Measurements from ENCODE around the gene SF3B5. TPM values are rescaled to one million over a fixed set of nuclear protein-coding genes. Genes with fewer than 3 reads are reported as not detected.
A peak's percentile ranks its signal among the peaks of the same experiment; 100 is the strongest.

SF3B5 gene
- total RNA-seq, 6 donors from 2014 or later: 47.1 to 157 (median 96.9) TPM

DNA sequence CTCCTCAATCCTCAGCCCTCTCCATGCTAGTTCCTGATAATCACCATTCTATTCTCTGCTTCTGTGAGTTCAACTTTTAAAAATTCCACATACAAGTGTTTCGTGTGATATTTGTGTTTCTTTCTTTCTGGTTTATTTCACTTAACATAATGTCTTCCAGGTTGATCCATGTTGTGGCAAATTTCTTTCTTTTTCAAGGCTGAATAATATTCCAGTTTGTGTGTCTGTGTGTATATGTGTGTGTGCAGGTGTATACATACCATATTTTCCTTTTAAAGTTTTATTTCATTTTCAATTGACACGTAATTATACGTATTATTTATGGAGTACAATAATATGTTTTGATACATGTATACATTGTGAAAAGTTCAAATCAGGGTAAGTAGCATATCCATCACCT, 19.8 kb upstream of the SF3B5 start:
- Histone ChIP-seq H3K27me3 (no peaks in the 10 kb centered on the region), H3K4me1 (peaks cover 0 to 1% (median 0%) of the 10 kb centered on the region in 4 donors), H3K27ac (no peak overlapping the region), H3K4me3 (no peak overlapping the region), H3K36me3 (no peaks in the 10 kb centered on the region), H3K9me3 (no peaks in the 10 kb centered on the region)
- WGBS, 2 donors: 96 to 97% methylated on average over 3 of the region's 3 CpGs
- ATAC-seq (ENCODE audit: low FRiP score in 2 of 2): no peak
- DNase-seq: no peak
- TF ChIP-seq POLR2A (IDR thresholded peaks at IDR 0.05) (no peak), POLR2AphosphoS5 (IDR thresholded peaks at IDR 0.05) (no peak), EP300 (IDR thresholded peaks at IDR 0.05) (no peak)
- TF ChIP-seq, protein P1, sequence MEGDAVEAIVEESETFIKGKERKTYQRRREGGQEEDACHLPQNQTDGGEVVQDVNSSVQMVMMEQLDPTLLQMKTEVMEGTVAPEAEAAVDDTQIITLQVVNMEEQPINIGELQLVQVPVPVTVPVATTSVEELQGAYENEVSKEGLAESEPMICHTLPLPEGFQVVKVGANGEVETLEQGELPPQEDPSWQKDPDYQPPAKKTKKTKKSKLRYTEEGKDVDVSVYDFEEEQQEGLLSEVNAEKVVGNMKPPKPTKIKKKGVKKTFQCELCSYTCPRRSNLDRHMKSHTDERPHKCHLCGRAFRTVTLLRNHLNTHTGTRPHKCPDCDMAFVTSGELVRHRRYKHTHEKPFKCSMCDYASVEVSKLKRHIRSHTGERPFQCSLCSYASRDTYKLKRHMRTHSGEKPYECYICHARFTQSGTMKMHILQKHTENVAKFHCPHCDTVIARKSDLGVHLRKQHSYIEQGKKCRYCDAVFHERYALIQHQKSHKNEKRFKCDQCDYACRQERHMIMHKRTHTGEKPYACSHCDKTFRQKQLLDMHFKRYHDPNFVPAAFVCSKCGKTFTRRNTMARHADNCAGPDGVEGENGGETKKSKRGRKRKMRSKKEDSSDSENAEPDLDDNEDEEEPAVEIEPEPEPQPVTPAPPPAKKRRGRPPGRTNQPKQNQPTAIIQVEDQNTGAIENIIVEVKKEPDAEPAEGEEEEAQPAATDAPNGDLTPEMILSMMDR (IDR thresholded peaks at IDR 0.05): no peak

DNA sequence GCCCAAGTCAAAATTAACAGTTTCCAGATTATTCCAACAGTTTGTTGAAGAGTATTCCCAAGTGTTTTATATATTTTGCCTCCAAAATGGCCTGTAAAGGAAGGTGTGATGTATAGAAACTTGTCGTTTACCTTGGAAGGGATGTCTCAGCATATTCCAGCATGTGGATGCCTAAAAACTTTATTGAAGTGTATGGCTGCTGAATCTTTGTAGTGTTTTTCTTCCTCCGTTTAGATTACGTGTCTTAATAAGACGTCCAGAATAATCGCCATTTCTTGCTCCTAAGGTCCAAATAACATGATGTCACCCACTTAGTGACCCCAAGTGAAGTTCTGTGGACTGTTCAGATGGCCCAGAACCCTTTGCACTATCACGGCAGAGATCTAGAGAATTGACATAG, 18.0 kb upstream of the SF3B5 start:
- H3K4me1 ChIP-seq: peaks cover 0 to 5% (median 0%) of the 10 kb centered on the region in 4 donors
- ATAC-seq (ENCODE audit: low FRiP score in 2 of 2) (no peak), DNase-seq (no peak)
- H3K9me3 ChIP-seq: no peaks in the 10 kb centered on the region
- H3K27me3 ChIP-seq: no peaks in the 10 kb centered on the region
- 95% methylated on average over 6 of the region's 6 CpGs for WGBS, 2 donors
- TF ChIP-seq POLR2A (IDR thresholded peaks at IDR 0.05): no peak
- TF ChIP-seq, protein P1 (IDR thresholded peaks at IDR 0.05): no peak
- TF ChIP-seq EP300 (IDR thresholded peaks at IDR 0.05): no peak
- TF ChIP-seq POLR2AphosphoS5 (IDR thresholded peaks at IDR 0.05): no peak
- H3K36me3 ChIP-seq: no peaks in the 10 kb centered on the region
- H3K27ac ChIP-seq: no peak overlapping the region
- H3K4me3 ChIP-seq: no peak overlapping the region

DNA sequence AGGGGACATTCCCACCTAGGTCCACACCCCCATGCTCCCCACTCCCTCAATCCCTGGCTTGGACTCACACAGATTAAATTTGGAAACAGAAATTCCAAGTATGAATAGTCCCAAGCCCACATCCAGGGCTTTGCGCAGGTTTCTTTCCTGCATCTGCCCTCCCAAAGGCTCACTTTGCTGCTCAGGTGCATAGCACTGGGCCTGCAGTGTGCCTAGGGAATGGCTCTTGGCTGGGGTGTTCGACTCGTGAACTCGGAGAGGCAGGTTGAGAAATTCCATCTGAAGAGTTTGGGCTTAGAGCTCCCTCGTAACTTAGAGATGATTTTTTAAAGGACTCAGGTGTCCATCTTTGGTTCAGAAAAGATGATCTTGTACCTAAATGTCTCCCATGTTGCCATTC, 14.8 kb upstream of the SF3B5 start:
- Histone ChIP-seq H3K27ac (peak overlapping the region; percentile 35 to 80 (median 54)), H3K36me3 (no peaks in the 10 kb centered on the region), H3K4me1 (peaks cover 0 to 14% (median 2%) of the 10 kb centered on the region in 4 donors), H3K9me3 (no peaks in the 10 kb centered on the region), H3K4me3 (no peak overlapping the region), H3K27me3 (no peaks in the 10 kb centered on the region)
- 71% methylated on average over 5 of the region's 5 CpGs for WGBS, 2 donors
- TF ChIP-seq, protein P1 (IDR thresholded peaks at IDR 0.05): no peak
- TF ChIP-seq POLR2AphosphoS5 (IDR thresholded peaks at IDR 0.05) (no peak), POLR2A (IDR thresholded peaks at IDR 0.05) (no peak), EP300 (IDR thresholded peaks at IDR 0.05) (no peak)
- DNase-seq (peak in 1 of 2 donors; percentile 46), ATAC-seq (ENCODE audit: low FRiP score in 2 of 2) (peak in 1 of 2 donors; percentile 21)

DNA sequence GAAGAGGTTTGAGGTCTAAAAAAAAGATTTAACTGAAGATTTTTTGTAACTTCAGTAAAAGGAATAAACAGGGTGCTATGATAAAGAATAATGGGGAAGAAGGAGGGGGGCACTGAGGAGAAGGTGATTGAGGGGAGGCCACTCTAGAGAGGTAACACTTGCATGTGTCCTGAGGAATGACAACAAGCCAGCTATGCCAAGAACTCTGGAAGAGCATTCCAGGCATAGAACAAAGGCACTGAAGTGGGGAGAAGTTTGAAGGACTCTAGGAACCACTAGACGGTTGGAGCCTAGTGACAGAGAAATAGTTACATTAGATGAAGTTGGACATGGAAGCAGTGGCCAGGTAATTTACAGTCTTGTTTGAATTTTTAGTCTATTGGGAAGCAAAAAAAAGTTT, 10.8 kb upstream of the SF3B5 start:
- Histone ChIP-seq H3K27ac (peak overlapping the region in 3 of 4 donors; percentile 20 to 51 (median 46)), H3K36me3 (no peaks in the 10 kb centered on the region), H3K4me3 (no peak overlapping the region), H3K27me3 (no peaks in the 10 kb centered on the region), H3K9me3 (no peaks in the 10 kb centered on the region), H3K4me1 (peaks cover 0 to 14% (median 5%) of the 10 kb centered on the region in 4 donors)
- ATAC-seq (ENCODE audit: low FRiP score in 2 of 2) (peak; percentile 33 to 86), DNase-seq (peak in 1 of 2 donors; percentile 50)
- TF ChIP-seq POLR2AphosphoS5 (IDR thresholded peaks at IDR 0.05) (peak; percentile 19 to 54), EP300 (IDR thresholded peaks at IDR 0.05) (peak in 2 of 4 donors; percentile 42 to 76)
- TF ChIP-seq, protein P1 (IDR thresholded peaks at IDR 0.05): no peak
- 60 to 72% methylated on average over 1 of the region's 1 CpG for WGBS, 2 donors

DNA sequence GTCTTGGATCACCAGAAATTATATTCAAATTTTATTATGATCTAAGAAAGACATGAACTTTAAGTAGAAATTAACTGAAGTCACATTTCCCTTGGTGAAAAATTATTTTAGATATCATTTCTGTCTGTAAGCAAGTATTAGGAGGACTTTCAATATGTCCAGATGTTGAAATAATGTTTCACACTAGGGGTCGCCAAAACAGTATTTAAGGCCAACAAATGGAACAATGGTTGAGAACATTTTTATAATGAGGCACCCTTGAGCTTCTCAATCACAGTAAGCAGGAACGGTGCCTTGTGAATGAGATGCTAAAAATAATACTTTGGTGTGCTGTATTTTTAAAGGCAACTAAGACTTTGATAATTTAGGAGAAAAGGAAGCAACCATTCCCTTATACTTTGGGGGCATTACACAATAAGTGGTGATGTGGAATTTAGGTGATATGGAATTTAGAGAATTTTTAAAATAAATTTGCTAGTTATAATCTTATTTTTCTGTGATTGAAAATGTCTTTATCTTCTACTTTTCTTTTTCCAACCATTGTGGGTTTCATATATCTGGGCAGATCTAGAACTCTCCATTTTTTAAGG, 9.6 kb upstream of the SF3B5 start:
- no peaks in the 10 kb centered on the region for H3K27me3 ChIP-seq
- ATAC-seq (ENCODE audit: low FRiP score in 2 of 2) (peak; percentile 65 to 91), DNase-seq (no peak)
- H3K36me3 ChIP-seq: no peaks in the 10 kb centered on the region
- TF ChIP-seq POLR2A (IDR thresholded peaks at IDR 0.05) (no peak), EP300 (IDR thresholded peaks at IDR 0.05) (no peak)
- TF ChIP-seq, protein P1 (IDR thresholded peaks at IDR 0.05): peak; percentile 43 to 79 (median 72)
- H3K4me3 ChIP-seq: no peak overlapping the region
- no peaks in the 10 kb centered on the region for H3K9me3 ChIP-seq
- WGBS, 2 donors: 0% methylated on average over 2 of the region's 2 CpGs
- no peak overlapping the region for H3K27ac ChIP-seq
- H3K4me1 ChIP-seq: peaks cover 0 to 11% (median 5%) of the 10 kb centered on the region in 4 donors
